IMR-90 (cell line): ENCODE results near the gene HMCES. TPM values are rescaled to one million over a fixed set of nuclear protein-coding genes. Genes with fewer than 3 reads are reported as not detected.

Experiments
- ATAC-seq: fragments of 200-7000 bp; cut with Tn5 transposase; 2 replicates; pipeline ENCODE4 v1.9.1; 2020; ENCODE audit warnings: low read depth, mild to moderate bottlenecking, moderate library complexity
- BruUV-seq: library from RNA; stranded (reverse); fragments of 400-500 nt; replicated peaks from 2 replicates; lab custom pipeline; 2021; lab: Mats Ljungman, UMichigan
- CTCF ChIA-PET: fragments of 300-600 bp; formaldehyde crosslinking; extraction: SDS; loops from one replicate; lab custom pipeline; 2021; ENCODE audit warnings: antibody characterized with exemption; lab: Yijun Ruan, JAX
- POLR2A ChIA-PET: fragments of 300-600 bp; sonication (Branson Sonifier 250); formaldehyde crosslinking; loops from one replicate; lab custom pipeline; 2022; ENCODE audit warnings: antibody characterized with exemption; ENCODE audit not compliant: unreplicated experiment; lab: Charles Lee
- DNase-seq: peaks from one replicate; pipeline ENCODE4 v3.0.0; 2013
- H2AFZ ChIP-seq: replicated peaks from 2 replicates; pipeline ENCODE3; 2013; ENCODE audit warnings: low read length, mild to moderate bottlenecking; ENCODE audit not compliant: poor library complexity
- H2AK5ac ChIP-seq: 2 replicates; pipeline ENCODE4 v1.6.1; 2013; ENCODE audit warnings: low read depth, low read length, inconsistent platforms
- H2AK9ac ChIP-seq: replicated peaks from 2 replicates; pipeline ENCODE3; 2013; ENCODE audit warnings: mild to moderate bottlenecking, low read depth, low read length, moderate library complexity; ENCODE audit not compliant: poor library complexity
- H2BK120ac ChIP-seq: 2 replicates; pipeline ENCODE4 v1.6.1; 2013; ENCODE audit warnings: low read depth, low read length, inconsistent platforms
- H2BK15ac ChIP-seq: 3 replicates; pipeline ENCODE4 v1.6.1; 2013; ENCODE audit warnings: low read depth, low read length, inconsistent platforms
- H2BK20ac ChIP-seq: 2 replicates; pipeline ENCODE4 v1.6.1; 2013; ENCODE audit warnings: low read depth, mild to moderate bottlenecking, inconsistent platforms, low read length, moderate library complexity
- H2BK5ac ChIP-seq: 2 replicates; pipeline ENCODE4 v1.6.1; 2013; ENCODE audit warnings: mild to moderate bottlenecking, low read depth, low read length, inconsistent platforms; ENCODE audit not compliant: poor library complexity, severe bottlenecking
- H3K14ac ChIP-seq: replicated peaks from 2 replicates; pipeline ENCODE4 v1.6.1; 2013; ENCODE audit warnings: low read depth, low read length, inconsistent platforms
- H3K18ac ChIP-seq: 2 replicates; pipeline ENCODE4 v1.6.1; 2013; ENCODE audit warnings: low read depth, low read length, control low read depth
- H3K23ac ChIP-seq: 2 replicates; pipeline ENCODE4 v1.6.1; 2013; ENCODE audit warnings: low read depth, low read length, inconsistent platforms
- H3K27ac ChIP-seq: 2 replicates; pipeline ENCODE4 v1.5.1; 2013; ENCODE audit warnings: mild to moderate bottlenecking, control low read depth, low read length; ENCODE audit not compliant: insufficient read depth
- H3K27me3 ChIP-seq: 2 replicates; pipeline ENCODE4 v1.6.1; 2013; ENCODE audit warnings: low read length; ENCODE audit not compliant: control insufficient read depth, insufficient read depth
- H3K36me3 ChIP-seq: 2 replicates; pipeline ENCODE4 v1.6.1; 2013; ENCODE audit warnings: low read length, mixed read lengths; ENCODE audit not compliant: control insufficient read depth, insufficient read depth
- H3K4ac ChIP-seq: 2 replicates; pipeline ENCODE4 v1.6.1; 2013; ENCODE audit warnings: low read depth, low read length, inconsistent platforms
- H3K4me1 ChIP-seq: 2 replicates; pipeline ENCODE4 v1.6.1; 2013; ENCODE audit warnings: low read length, mixed read lengths; ENCODE audit not compliant: control insufficient read depth, insufficient read depth
- H3K4me2 ChIP-seq: 2 replicates; pipeline ENCODE4 v1.6.1; 2013; ENCODE audit warnings: low read depth, mild to moderate bottlenecking, control low read depth, low read length, moderate library complexity
- H3K4me3 ChIP-seq: 2 replicates; pipeline ENCODE4 v1.5.1; 2013; ENCODE audit warnings: low read depth, mild to moderate bottlenecking, control low read depth, low read length, moderate library complexity; ENCODE audit not compliant: insufficient read depth
- H3K56ac ChIP-seq: 2 replicates; pipeline ENCODE4 v1.6.1; 2013; ENCODE audit warnings: low read length, inconsistent platforms; ENCODE audit not compliant: insufficient read depth; ENCODE audit errors: extremely low read depth
- H3K79me1 ChIP-seq, 2 experiments: 2 replicates each; pipeline ENCODE4 v1.6.1; 2013; ENCODE audit warnings: low read length in 2 of 2, inconsistent platforms in 1 of 2, low read depth in 1 of 2
- H3K9ac ChIP-seq: 2 replicates; pipeline ENCODE4 v1.6.1; 2013; ENCODE audit warnings: low read depth, low read length, control low read depth
- H3K9me1 ChIP-seq: 2 replicates; pipeline ENCODE4 v1.6.1; 2013; ENCODE audit warnings: low read length, inconsistent platforms; ENCODE audit not compliant: insufficient read depth
- H3K9me3 ChIP-seq: 2 replicates; pipeline ENCODE4 v1.6.1; 2013; ENCODE audit warnings: low read length; ENCODE audit not compliant: control insufficient read depth, insufficient read depth
- H4K20me1 ChIP-seq: 2 replicates; pipeline ENCODE4 v1.6.1; 2013; ENCODE audit warnings: low read length, inconsistent platforms; ENCODE audit not compliant: insufficient read depth
- H4K5ac ChIP-seq: 2 replicates; pipeline ENCODE4 v1.6.1; 2013; ENCODE audit warnings: mild to moderate bottlenecking, low read depth, low read length, control low read depth
- H4K8ac ChIP-seq, 2 experiments: 2 replicates each; pipeline ENCODE4 v1.6.1; 2013; ENCODE audit warnings: low read depth in 2 of 2, low read length in 2 of 2, control low read depth in 1 of 2, inconsistent platforms in 1 of 2
- H4K91ac ChIP-seq: 2 replicates; pipeline ENCODE4 v1.6.1; 2013; ENCODE audit warnings: low read depth, low read length, inconsistent platforms; ENCODE audit not compliant: insufficient read depth
- CEBPB ChIP-seq: IDR thresholded peaks from 2 replicates; pipeline ENCODE4 v1.6.1; 2012; ENCODE audit warnings: low read depth, low read length, improper control_type of control experiment
- MXI1 ChIP-seq: IDR thresholded peaks from 2 replicates; pipeline ENCODE4 v1.6.1; 2012; ENCODE audit warnings: low read depth, mild to moderate bottlenecking, low read length, moderate library complexity, borderline replicate concordance
- POLR2A ChIP-seq: IDR thresholded peaks from 2 replicates; pipeline ENCODE4 v1.6.1; 2012; ENCODE audit warnings: mild to moderate bottlenecking, low read depth, low read length
- WGBS, 2 experiments: methylation state at CpG; one replicate each; pipeline versions ENCODE4 v1.1.5 to v1.1.7; 2013; ENCODE audit warnings: missing lambda C conversion rate in 2 of 2; ENCODE audit not compliant: insufficient read length in 1 of 2; ENCODE audit errors: extremely low coverage in 2 of 2; 5-methylcytosine and 5-hydroxymethylcytosine counted together
- dilution Hi-C: fragments of 300-500 bp; cut with HindIII; formaldehyde crosslinking; loops from one replicate; pipeline ENCODE4 v1.14.3; 2018; ENCODE audit warnings: low sequenced_read_pairs; ENCODE audit not compliant: unreplicated experiment
- in situ Hi-C: fragments of 300-500 bp; cut with MboI; formaldehyde crosslinking; loops from 3 replicates; pipeline ENCODE4 v1.14.3; 2019; ENCODE audit warnings: low sequenced_read_pairs, inconsistent platforms, mixed read lengths
- intact Hi-C: fragments of 100-400 bp; cut with micrococcal nuclease; formaldehyde crosslinking; loops from 2 replicates; pipeline ENCODE4 v1.10.0; 2022
- polyA plus RNA-seq, 3 experiments: library from polyadenylated mRNA; depleted of rRNA; stranded (reverse); fragments of >200 nt; gene quantifications; 2 replicates each; pipeline ENCODE4 v1.2.3, GENCODE V29; 2012; ENCODE audit warnings: low replicate concordance in 1 of 3
- total RNA-seq: library from RNA; depleted of rRNA; stranded (reverse); fragments of >200 nt; gene quantifications from 2 replicates; pipeline ENCODE4 v1.2.3, GENCODE V29; 2012

Gene HMCES
- total and polyA plus RNA-seq, 2 of the 4 experiments (the other 2 are of a cell fraction), result 26.0 to 30.5 TPM

- Histone ChIP-seq H4K20me1 (peaks cover 8% of the 10 kb centered on the region; the same call in 1 of the 2 replicates), H3K56ac (no peak overlapping the region), H3K4me1 (peaks cover 6% of the 10 kb centered on the region; the same call in 1 of the 2 replicates), H2AK5ac (no peak overlapping the region; the same call in 1 of the 2 replicates), H4K5ac (no peak overlapping the region), H3K9me3 (no peaks in the 10 kb centered on the region), H2BK20ac (no peak overlapping the region), H2BK120ac (no peak overlapping the region), H2AFZ (peak overlapping the region; percentile 91), H3K9ac (0 out of 2 replicates have a peak overlapping the region, but pooled peaks have one; percentile 68), H4K8ac (peak overlapping the region; percentile 49 to 61; a peak in 3 of 4 replicates), H3K79me1 (peaks cover 0 to 35% of the 10 kb centered on the region in 2 experiments; a peak in 3 of 4 replicates), H3K23ac (peak overlapping the region; percentile 70), H3K27ac (no peak overlapping the region), H3K4me3 (peak overlapping the region; percentile 91; the same call in 1 of the 2 replicates), H3K36me3 (no peaks in the 10 kb centered on the region), H3K4me2 (peak overlapping the region; percentile 87), H2BK15ac (no peak overlapping the region), H4K91ac (0 out of 2 replicates have a peak overlapping the region, but pooled peaks have one; percentile 34), H2BK5ac (no peak overlapping the region), H3K14ac (peak overlapping the region; percentile 33; the same call in 1 of the 2 replicates), H3K4ac (peak overlapping the region; percentile 39), H3K18ac (no peak overlapping the region), H2AK9ac (peak overlapping the region; percentile 71), H3K9me1 (peaks cover 21% of the 10 kb centered on the region), H3K27me3 (no peaks in the 10 kb centered on the region)
- intact Hi-C loops, result no loop called here
- in situ Hi-C loops, result no loop called here
- BruUV-seq, result no TSS peak
- CTCF ChIA-PET, result interaction anchor here (0.5 kb wide), 1 partner anchor 494 kb away, joined by 3 read pairs; no protein-coding TSS in a partner anchor
- DNase-seq, result peak; percentile 36
- no peak for ATAC-seq
- POLR2A ChIA-PET, result no interaction called here
- peak; percentile 74 for TF ChIP-seq POLR2A
- peak; percentile 28; the same call in 1 of the 2 replicates for TF ChIP-seq CEBPB
- no peak for TF ChIP-seq MXI1
- WGBS, 2 experiments, result 50% methylated on average over 2 of the region's 7 CpGs; no CpG with 5 or more reads in 1 of the 2 experiments
- dilution Hi-C loops, result no loop called here
Measured at GRCh38 chr3:129313665-129314385, 35.2 kb downstream of the HMCES start.
